Transverse colon (tissue), 4 donors: ENCODE results near the gene CYB561D2. TPM values are rescaled to one million over a fixed set of nuclear protein-coding genes. Genes with fewer than 3 reads are reported as not detected.

ENCODE experiments used
- DNase-seq: peaks from one replicate; pipeline ENCODE4 v3.0.0-alpha.2; 2019
- H3K27ac ChIP-seq, 4 donors: fragments of 200-600 bp; sonication (generic); 2 replicates each; pipeline ENCODE4 v1.5.1; 2016 to 2018; ENCODE audit warnings: inconsistent platforms in 4 of 4
- H3K27me3 ChIP-seq: fragments of 200-600 bp; sonication (generic); 2 replicates; pipeline ENCODE4 v1.5.1; 2017; ENCODE audit warnings: inconsistent platforms
- H3K36me3 ChIP-seq, 4 donors: fragments of 200-600 bp; sonication (generic); 2 replicates each; pipeline ENCODE4 v1.5.1; 2017 to 2019; ENCODE audit warnings: inconsistent platforms in 4 of 4
- H3K4me1 ChIP-seq, 4 donors: fragments of 200-600 bp; sonication (generic); 2 replicates each; pipeline ENCODE4 v1.5.1; 2017 to 2020; ENCODE audit warnings: inconsistent platforms in 4 of 4
- H3K4me3 ChIP-seq, 4 donors: fragments of 200-600 bp; sonication (generic); 1 replicate in 1 of 4; 2 replicates in 3 of 4; pipeline versions ENCODE4 v1.5.1 to v1.6.1; 2017 to 2019; ENCODE audit warnings: inconsistent platforms in 4 of 4
- H3K9me3 ChIP-seq, 2 donors: fragments of 200-600 bp; sonication (generic); 2 replicates each; pipeline ENCODE4 v1.5.1; 2017 to 2019; ENCODE audit warnings: inconsistent platforms in 2 of 2
- EP300 ChIP-seq: sonication (generic); formaldehyde crosslinking; IDR thresholded peaks from one replicate; pipeline ENCODE4 v1.6.1; 2017; ENCODE audit warnings: antibody characterized with exemption, low read depth
- POLR2A ChIP-seq: fragments of 450-650 bp; IDR thresholded peaks from one replicate; pipeline ENCODE4 v1.6.1; 2016; ENCODE audit warnings: antibody characterized with exemption, mild to moderate bottlenecking, moderate library complexity
- POLR2AphosphoS5 ChIP-seq, 3 donors: sonication (generic); formaldehyde crosslinking; IDR thresholded peaks; one replicate each; pipeline ENCODE4 v1.6.1; 2016; ENCODE audit warnings: antibody characterized with exemption in 3 of 3
- WGBS, 2 donors: methylation state at CpG; one replicate each; pipeline ENCODE4 v1.1.5; 2018; ENCODE audit warnings: low coverage in 1 of 2; 5-methylcytosine and 5-hydroxymethylcytosine counted together
- in situ Hi-C, 4 donors: fragments of 200-750 bp; cut with MboI; loops; one replicate each; pipeline versions ENCODE4 v1.15.0 to v1.15.1; 2017; ENCODE audit warnings: low sequenced_read_pairs in 3 of 4, low pct_ligation_motif_present in 1 of 4, low pct_unique_long_range_greater_than_20kb in 1 of 4
- intact Hi-C: fragments of 100-400 bp; cut with DNase I; formaldehyde crosslinking; loops from one replicate; pipeline ENCODE4 v1.15.1; 2023; ENCODE audit warnings: low total_unique reads
- total RNA-seq, 4 donors: library from RNA; depleted of rRNA; stranded (reverse); fragments of >200 nt; gene quantifications; one replicate each; pipeline ENCODE4 v1.1.0, GENCODE V29; 2016
- TF ChIP-seq, protein P1 (sequence below), 5 experiments: fragments of 200-600 bp in 3 of 5; fragments of 450-650 bp in 2 of 5; sonication (generic) in 3 of 5; IDR thresholded peaks; 1 replicate in 2 of 5; 2 replicates in 3 of 5; pipeline ENCODE4 v1.5.1; 2016 to 2017; ENCODE audit warnings: antibody characterized with exemption in 5 of 5, inconsistent platforms in 3 of 5, mild to moderate bottlenecking in 2 of 5, moderate library complexity in 1 of 5

CYB561D2 gene
- total RNA-seq, 4 donors from 2014 or later, result 23.7 to 53.9 (median 35.6) TPM

DNA sequence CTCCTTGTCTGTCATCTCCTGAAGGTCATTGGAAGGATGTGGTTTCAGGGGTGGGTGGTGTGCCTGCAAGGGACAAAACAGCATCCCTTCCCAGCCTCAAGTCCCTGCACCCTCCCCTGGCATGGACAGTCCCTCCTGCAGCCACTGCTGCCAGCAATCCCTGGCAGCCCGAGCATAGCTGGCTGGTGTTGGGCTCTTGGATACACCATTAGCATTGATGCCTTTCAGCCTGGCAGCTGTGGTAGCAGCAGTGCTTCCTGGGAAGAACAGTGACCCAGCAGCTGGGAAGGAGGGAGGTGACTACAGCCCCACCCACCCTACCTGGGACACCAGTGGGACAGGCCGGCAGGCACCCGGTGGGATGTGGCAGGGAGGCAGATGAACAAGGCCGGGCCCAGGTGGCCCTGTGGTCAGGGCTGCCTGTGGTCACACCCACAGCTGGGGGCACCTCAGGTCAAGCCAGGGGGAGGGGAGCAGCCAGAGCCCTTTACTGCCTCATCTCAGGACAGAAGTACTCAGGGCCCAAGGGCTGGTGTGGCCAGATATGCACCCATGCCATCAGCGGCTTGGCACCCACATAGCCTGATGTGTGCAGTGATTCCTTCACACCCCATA is 41.5 kb downstream of the CYB561D2 start:
- Histone ChIP-seq H3K36me3 (no peaks in the 10 kb centered on the region), H3K27me3 (no peaks in the 10 kb centered on the region), H3K4me1 (peaks cover 3 to 7% (median 6%) of the 10 kb centered on the region in 4 donors), H3K27ac (no peak overlapping the region), H3K9me3 (no peaks in the 10 kb centered on the region), H3K4me3 (no peak overlapping the region)
- intact Hi-C loops (no loop called here), in situ Hi-C loops (no loop called here)
- TF ChIP-seq EP300, result no peak
- TF ChIP-seq POLR2A, result no peak
- TF ChIP-seq, protein P1, sequence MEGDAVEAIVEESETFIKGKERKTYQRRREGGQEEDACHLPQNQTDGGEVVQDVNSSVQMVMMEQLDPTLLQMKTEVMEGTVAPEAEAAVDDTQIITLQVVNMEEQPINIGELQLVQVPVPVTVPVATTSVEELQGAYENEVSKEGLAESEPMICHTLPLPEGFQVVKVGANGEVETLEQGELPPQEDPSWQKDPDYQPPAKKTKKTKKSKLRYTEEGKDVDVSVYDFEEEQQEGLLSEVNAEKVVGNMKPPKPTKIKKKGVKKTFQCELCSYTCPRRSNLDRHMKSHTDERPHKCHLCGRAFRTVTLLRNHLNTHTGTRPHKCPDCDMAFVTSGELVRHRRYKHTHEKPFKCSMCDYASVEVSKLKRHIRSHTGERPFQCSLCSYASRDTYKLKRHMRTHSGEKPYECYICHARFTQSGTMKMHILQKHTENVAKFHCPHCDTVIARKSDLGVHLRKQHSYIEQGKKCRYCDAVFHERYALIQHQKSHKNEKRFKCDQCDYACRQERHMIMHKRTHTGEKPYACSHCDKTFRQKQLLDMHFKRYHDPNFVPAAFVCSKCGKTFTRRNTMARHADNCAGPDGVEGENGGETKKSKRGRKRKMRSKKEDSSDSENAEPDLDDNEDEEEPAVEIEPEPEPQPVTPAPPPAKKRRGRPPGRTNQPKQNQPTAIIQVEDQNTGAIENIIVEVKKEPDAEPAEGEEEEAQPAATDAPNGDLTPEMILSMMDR (IDR thresholded peaks at IDR 0.05), result no peak
- no peak for TF ChIP-seq POLR2AphosphoS5 (IDR thresholded peaks at IDR 0.05)
- WGBS, 2 donors, result 65% methylated on average over 2 of the region's 5 CpGs; no CpG with 5 or more reads in 1 of the 2 donors
- no peak for DNase-seq

DNA sequence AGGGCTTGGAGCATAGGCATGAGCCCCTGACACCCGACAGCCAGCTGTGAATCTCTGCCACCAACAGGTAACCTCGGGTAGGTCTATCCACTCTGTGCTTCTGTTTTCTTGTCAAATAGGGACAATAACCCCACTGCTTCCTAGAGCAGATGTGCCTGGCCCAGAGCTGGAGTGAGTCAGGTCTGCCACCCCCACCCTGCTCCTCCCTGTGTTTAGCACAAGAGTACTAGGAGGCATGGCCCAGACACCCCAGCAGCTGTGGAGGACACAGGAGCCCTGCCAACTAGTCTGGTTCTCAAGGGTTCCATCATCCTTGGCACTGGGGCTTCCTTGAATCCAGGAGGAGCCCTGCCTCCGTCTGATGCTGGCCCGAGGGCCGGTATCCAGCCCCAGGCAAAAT is 42.4 kb downstream of the CYB561D2 start:
- 78% methylated on average over 5 of the region's 5 CpGs; no CpG with 5 or more reads in 1 of the 2 donors for WGBS, 2 donors
- H3K27me3 ChIP-seq, result no peaks in the 10 kb centered on the region
- H3K9me3 ChIP-seq, result no peaks in the 10 kb centered on the region
- peaks cover 3 to 7% (median 6%) of the 10 kb centered on the region in 4 donors for H3K4me1 ChIP-seq
- no peak for TF ChIP-seq EP300
- TF ChIP-seq POLR2A, result no peak
- TF ChIP-seq, protein P1 (IDR thresholded peaks at IDR 0.05), result no peak
- no peak for TF ChIP-seq POLR2AphosphoS5 (IDR thresholded peaks at IDR 0.05)
- no peak overlapping the region for H3K4me3 ChIP-seq
- no peak overlapping the region for H3K27ac ChIP-seq
- in situ Hi-C loops, result no loop called here
- DNase-seq, result no peak
- intact Hi-C loops, result no loop called here
- no peaks in the 10 kb centered on the region for H3K36me3 ChIP-seq

DNA sequence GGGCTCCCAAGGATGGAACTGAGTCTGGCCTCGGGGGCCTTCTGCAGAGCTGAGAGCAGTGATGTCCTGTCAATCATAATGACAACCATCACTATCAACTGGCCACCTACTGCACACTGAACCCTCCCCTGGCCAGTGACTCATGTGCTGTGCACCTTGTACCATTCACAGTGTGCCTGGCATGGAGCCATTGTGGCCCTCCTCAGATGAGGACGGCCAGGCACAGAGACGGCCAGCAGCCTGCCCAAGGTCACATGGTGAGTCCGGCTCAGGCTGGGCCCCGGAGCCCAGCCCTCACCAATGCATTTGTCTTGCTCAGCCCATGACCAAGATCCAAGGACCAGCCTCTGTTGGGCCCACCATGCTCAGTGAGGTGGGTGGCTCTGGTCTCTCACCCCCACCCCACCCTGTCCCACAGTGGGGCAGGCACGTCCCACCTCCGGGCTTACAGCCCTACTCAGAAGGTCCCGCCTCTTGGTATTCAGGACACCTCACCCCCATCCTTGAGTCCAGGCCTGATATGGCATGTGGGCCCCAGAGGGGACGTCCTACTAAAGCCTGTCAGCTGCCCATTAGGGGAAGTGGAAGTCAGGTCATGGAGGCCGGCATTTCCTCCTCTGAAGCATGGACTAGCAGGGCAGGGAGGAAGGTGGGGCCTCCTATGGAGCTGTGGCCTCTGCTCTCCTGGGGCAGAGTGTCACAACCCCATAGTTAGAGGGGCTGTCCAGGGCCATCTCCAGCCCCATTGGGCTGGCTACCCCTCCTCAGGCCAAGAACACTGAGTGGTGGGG is 44.6 kb downstream of the CYB561D2 start:
- no peaks in the 10 kb centered on the region for H3K9me3 ChIP-seq

DNA sequence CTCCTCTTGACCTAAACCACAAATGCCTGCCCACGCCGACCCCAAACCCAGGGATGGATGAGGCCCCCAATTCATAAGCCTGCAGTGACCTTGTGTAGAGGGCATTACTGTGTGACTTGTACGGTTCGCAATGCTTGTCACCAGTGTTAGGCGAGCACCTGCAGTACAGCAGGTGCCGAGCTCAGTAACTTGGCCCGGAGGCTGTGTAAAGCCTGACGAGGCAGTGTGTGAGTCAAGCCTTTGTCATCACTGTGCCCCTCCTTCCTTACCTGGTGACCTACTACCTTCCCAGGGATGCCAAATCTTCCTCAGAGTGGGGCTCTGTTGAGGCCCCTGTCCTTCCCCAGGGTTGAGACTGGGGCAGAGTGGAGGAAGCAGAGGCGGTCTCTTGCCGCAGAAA is 45.8 kb downstream of the CYB561D2 start:
- intact Hi-C loops (no loop called here), in situ Hi-C loops (no loop called here)
- WGBS, 2 donors, result 84% methylated on average over 10 of the region's 10 CpGs; no CpG with 5 or more reads in 1 of the 2 donors
- TF ChIP-seq POLR2A, result no peak
- no peak for TF ChIP-seq POLR2AphosphoS5 (IDR thresholded peaks at IDR 0.05)
- no peak overlapping the region for H3K27ac ChIP-seq
- no peak overlapping the region for H3K4me3 ChIP-seq
- H3K9me3 ChIP-seq, result no peaks in the 10 kb centered on the region
- H3K4me1 ChIP-seq, result no peaks in the 10 kb centered on the region
- H3K36me3 ChIP-seq, result no peaks in the 10 kb centered on the region
- H3K27me3 ChIP-seq, result no peaks in the 10 kb centered on the region
- no peak for DNase-seq

More for the DNA sequence above, 44.6 kb downstream of the CYB561D2 start:
- Histone ChIP-seq H3K4me1 (peaks cover 3 to 7% (median 6%) of the 10 kb centered on the region in 4 donors), H3K4me3 (no peak overlapping the region), H3K27me3 (no peaks in the 10 kb centered on the region), H3K27ac (no peak overlapping the region), H3K36me3 (no peaks in the 10 kb centered on the region)
- in situ Hi-C loops (no loop called here), intact Hi-C loops (no loop called here)
- DNase-seq, result no peak
- WGBS, 2 donors, result 88% methylated on average over 10 of the region's 10 CpGs; no CpG with 5 or more reads in 1 of the 2 donors
- TF ChIP-seq, protein P1 (IDR thresholded peaks at IDR 0.05), result no peak
- TF ChIP-seq EP300 (no peak), POLR2A (no peak), POLR2AphosphoS5 (IDR thresholded peaks at IDR 0.05) (no peak)
